Measurements from ENCODE around the gene CCDC71L.

DNA sequence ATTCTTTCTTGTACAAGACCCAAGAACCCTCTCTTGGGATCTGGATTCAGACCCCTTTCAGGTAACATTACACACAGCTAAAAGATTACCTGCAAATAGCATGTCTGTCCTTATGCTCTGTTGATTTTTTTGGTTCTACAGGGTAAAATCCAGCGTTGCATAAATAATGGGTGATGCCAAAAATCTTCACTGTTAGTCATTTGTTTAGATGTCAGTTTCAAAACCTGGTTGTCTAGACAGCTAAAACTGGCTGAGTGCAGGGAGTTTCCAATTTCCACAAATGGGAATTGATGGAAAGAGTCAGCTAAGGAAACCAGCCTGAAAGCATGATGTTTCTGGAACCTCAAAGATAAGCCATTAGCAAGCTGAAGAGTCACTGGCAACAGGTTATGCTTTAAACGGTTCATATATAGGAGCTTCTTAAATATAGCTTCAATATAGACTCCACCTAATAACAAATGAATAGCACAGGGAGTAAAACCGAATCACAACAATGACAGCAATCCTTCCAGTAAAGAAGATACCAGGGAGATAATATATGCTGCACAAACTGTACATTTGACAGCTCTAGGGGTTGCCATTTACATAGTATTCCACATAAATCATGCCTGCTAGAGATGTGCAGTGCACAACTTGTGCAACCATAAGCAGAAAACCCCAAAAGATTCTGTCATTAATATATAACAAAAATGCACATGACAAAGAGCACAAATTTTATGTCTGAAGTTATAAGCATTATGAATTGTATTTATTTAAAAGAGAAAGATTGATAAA, 20.4 kb downstream of the CCDC71L start:
- TF ChIP-seq TAF1 (IDR thresholded peaks at IDR 0.05; ENCODE audit: low read depth) (no peak), TCF12 (IDR thresholded peaks at IDR 0.05; ENCODE audit: low read depth) (no peak), MAX (IDR thresholded peaks at IDR 0.05) (no peak), CREB1 (IDR thresholded peaks at IDR 0.05; ENCODE audit: low read depth) (no peak), TEAD4 (IDR thresholded peaks at IDR 0.05) (no peak), EP300 (IDR thresholded peaks at IDR 0.05; ENCODE audit: borderline replicate concordance) (no peak), NFIC (IDR thresholded peaks at IDR 0.05) (no peak), RAD21 (IDR thresholded peaks at IDR 0.05; ENCODE audit: low read depth) (no peak), YY1 (IDR thresholded peaks at IDR 0.05; ENCODE audit: low read depth) (no peak), FOXM1 (IDR thresholded peaks at IDR 0.05; ENCODE audit: borderline replicate concordance, low read depth) (no peak), ZBTB7A (IDR thresholded peaks at IDR 0.05; ENCODE audit: low read depth) (no peak), EGR1 (IDR thresholded peaks at IDR 0.05) (no peak)
- TF ChIP-seq, protein P1, sequence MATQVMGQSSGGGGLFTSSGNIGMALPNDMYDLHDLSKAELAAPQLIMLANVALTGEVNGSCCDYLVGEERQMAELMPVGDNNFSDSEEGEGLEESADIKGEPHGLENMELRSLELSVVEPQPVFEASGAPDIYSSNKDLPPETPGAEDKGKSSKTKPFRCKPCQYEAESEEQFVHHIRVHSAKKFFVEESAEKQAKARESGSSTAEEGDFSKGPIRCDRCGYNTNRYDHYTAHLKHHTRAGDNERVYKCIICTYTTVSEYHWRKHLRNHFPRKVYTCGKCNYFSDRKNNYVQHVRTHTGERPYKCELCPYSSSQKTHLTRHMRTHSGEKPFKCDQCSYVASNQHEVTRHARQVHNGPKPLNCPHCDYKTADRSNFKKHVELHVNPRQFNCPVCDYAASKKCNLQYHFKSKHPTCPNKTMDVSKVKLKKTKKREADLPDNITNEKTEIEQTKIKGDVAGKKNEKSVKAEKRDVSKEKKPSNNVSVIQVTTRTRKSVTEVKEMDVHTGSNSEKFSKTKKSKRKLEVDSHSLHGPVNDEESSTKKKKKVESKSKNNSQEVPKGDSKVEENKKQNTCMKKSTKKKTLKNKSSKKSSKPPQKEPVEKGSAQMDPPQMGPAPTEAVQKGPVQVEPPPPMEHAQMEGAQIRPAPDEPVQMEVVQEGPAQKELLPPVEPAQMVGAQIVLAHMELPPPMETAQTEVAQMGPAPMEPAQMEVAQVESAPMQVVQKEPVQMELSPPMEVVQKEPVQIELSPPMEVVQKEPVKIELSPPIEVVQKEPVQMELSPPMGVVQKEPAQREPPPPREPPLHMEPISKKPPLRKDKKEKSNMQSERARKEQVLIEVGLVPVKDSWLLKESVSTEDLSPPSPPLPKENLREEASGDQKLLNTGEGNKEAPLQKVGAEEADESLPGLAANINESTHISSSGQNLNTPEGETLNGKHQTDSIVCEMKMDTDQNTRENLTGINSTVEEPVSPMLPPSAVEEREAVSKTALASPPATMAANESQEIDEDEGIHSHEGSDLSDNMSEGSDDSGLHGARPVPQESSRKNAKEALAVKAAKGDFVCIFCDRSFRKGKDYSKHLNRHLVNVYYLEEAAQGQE (IDR thresholded peaks at IDR 0.05; ENCODE audit: low read depth): no peak
- TF ChIP-seq, protein P2, sequence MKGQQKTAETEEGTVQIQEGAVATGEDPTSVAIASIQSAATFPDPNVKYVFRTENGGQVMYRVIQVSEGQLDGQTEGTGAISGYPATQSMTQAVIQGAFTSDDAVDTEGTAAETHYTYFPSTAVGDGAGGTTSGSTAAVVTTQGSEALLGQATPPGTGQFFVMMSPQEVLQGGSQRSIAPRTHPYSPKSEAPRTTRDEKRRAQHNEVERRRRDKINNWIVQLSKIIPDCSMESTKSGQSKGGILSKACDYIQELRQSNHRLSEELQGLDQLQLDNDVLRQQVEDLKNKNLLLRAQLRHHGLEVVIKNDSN (IDR thresholded peaks at IDR 0.05): no peak
